ENCODE results near the gene LDLRAP1.
A peak's percentile ranks its signal among the peaks of the same experiment; 100 is the strongest.
"Not testable (repeated sequence)": the region's sequence is repeated elsewhere in the genome, so short reads cannot be mapped to it uniquely, and the experiment has no call there.

The LDLRAP1 gene

DNA sequence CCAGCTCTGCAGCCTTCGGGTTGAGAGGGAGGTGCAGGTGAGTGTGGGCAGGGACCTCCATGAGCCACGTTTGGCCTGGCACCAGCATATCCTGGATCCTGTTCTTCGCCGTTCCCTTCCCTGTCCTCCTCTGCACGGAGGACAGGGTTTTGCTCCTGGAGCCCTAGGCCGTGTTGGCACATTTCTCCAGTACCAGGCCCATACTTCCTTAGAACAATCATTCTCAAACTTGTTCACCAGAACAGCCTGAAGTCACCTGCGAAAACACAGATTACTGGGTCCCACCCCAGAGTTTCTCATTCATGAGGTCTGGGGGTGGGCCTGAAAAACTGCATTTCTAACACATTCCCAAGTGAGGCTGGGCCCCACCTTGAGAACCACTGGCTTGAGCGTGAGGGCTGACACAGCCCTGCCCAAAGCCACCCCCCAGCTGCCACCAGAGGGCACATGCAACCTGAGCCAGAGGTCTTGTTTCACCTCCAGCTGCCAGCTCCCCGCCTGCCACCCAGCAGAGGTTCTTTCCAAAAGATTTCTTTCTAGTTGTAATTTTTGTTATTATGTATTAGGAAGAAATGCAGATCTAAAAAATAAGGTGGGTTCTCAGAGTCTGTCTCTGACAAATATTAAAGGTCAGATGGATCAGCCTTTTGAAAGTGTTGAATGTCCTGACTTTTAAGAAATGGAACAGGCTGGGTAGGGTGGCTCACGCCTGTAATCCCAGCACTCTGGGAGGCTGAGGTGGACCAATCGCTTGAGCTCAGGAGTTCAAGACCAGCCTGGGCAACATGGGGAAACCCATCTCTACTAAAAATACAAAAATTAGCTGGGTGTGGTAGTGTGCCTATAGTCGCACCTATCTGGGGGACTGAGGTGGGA is 39.6 kb upstream of the LDLRAP1 start:
- DNase-seq (ENCODE audit: extremely low read depth, insufficient read length): peak; percentile 26
- Histone ChIP-seq H3K36me3 (ENCODE audit: control insufficient read depth, insufficient read depth, low read length) (peaks cover 2% of the 10 kb centered on the region), H3K27me3 (replicated peaks; ENCODE audit: control insufficient read depth, insufficient read depth, low read length) (no peaks in the 10 kb centered on the region), H3K4me3 (replicated peaks; ENCODE audit: low read depth, low read length) (no peak overlapping the region)
- TF ChIP-seq, protein P1, sequence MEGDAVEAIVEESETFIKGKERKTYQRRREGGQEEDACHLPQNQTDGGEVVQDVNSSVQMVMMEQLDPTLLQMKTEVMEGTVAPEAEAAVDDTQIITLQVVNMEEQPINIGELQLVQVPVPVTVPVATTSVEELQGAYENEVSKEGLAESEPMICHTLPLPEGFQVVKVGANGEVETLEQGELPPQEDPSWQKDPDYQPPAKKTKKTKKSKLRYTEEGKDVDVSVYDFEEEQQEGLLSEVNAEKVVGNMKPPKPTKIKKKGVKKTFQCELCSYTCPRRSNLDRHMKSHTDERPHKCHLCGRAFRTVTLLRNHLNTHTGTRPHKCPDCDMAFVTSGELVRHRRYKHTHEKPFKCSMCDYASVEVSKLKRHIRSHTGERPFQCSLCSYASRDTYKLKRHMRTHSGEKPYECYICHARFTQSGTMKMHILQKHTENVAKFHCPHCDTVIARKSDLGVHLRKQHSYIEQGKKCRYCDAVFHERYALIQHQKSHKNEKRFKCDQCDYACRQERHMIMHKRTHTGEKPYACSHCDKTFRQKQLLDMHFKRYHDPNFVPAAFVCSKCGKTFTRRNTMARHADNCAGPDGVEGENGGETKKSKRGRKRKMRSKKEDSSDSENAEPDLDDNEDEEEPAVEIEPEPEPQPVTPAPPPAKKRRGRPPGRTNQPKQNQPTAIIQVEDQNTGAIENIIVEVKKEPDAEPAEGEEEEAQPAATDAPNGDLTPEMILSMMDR (IDR thresholded peaks at IDR 0.05; ENCODE audit: insufficient read depth, low read length, poor library complexity, severe bottlenecking): peak; percentile 79

DNA sequence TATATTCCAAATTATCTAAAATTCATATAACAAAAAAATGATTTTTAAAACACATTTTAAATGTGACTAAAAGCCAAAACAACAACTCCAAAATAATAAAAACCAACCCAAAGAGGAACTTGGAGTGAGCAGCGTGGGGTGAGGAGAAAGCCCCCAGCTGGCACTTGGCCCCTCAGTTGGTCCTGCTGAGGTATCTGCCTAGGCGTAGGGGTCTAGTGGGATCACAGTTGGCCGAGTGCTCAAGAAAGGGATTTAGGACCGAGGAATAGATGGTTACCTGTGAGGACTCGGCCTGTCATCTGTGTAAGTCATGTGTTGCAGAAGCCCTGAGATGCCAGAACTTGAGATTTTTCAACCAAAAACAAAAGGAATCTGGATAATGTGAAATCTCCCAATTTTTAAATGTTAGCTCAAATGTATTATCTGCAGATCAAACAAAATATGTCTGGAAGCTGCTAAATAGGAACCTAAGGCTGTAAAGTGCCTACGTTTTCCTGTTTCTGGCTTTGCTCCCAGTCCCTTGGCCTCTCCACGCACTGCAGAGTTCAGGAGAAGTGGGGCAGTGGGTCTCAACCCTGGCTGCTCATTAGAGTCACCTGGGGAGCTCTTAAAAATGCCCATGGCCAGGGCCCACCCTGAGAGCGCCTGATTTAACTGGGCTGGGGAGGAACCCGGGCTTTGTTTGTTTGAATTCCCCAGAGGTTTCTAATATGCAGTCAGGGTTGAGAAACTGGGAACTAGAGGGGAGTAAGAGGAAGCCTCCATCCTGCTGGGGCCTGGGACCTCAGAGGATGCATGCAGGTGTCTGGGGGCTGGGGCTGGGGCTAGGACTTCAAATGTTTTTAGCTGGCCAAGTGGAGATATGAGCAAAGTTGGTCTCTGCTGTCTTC is 38.5 kb upstream of the LDLRAP1 start:
- TF ChIP-seq, protein P1 (IDR thresholded peaks at IDR 0.05; ENCODE audit: insufficient read depth, low read length, poor library complexity, severe bottlenecking): no peak
- no peaks in the 10 kb centered on the region for H3K27me3 ChIP-seq (replicated peaks; ENCODE audit: control insufficient read depth, insufficient read depth, low read length)

GRCh38 chr1:25505656-25506385 is 37.6 kb upstream of the LDLRAP1 start:
- TF ChIP-seq, protein P1 (IDR thresholded peaks at IDR 0.05; ENCODE audit: insufficient read depth, low read length, poor library complexity, severe bottlenecking): no peak
- Histone ChIP-seq H3K4me3 (replicated peaks; ENCODE audit: low read depth, low read length) (no peak overlapping the region), H3K27me3 (replicated peaks; ENCODE audit: control insufficient read depth, insufficient read depth, low read length) (no peaks in the 10 kb centered on the region), H3K36me3 (ENCODE audit: control insufficient read depth, insufficient read depth, low read length) (no peaks in the 10 kb centered on the region)
- no peak for DNase-seq (ENCODE audit: extremely low read depth, insufficient read length)

More for the DNA sequence above, 38.5 kb upstream of the LDLRAP1 start:
- Histone ChIP-seq H3K36me3 (ENCODE audit: control insufficient read depth, insufficient read depth, low read length) (peaks cover 2% of the 10 kb centered on the region; the same call in 1 of the 2 replicates), H3K4me3 (replicated peaks; ENCODE audit: low read depth, low read length) (no peak overlapping the region)
- no peak for DNase-seq (ENCODE audit: extremely low read depth, insufficient read length)

GRCh38 chr1:25506566-25507463 is 36.6 kb upstream of the LDLRAP1 start:
- not testable (repeated sequence) for H3K36me3 ChIP-seq (ENCODE audit: control insufficient read depth, insufficient read depth, low read length); H3K4me3 ChIP-seq (replicated peaks; ENCODE audit: low read depth, low read length); DNase-seq (ENCODE audit: extremely low read depth, insufficient read length); H3K27me3 ChIP-seq (replicated peaks; ENCODE audit: control insufficient read depth, insufficient read depth, low read length)

GRCh38 chr1:25513666-25514065 is 29.7 kb upstream of the LDLRAP1 start:
- H3K36me3 ChIP-seq (ENCODE audit: control insufficient read depth, insufficient read depth, low read length): no peaks in the 10 kb centered on the region
- DNase-seq (ENCODE audit: extremely low read depth, insufficient read length): no peak
- no peak overlapping the region for H3K4me3 ChIP-seq (replicated peaks; ENCODE audit: low read depth, low read length)
- no peaks in the 10 kb centered on the region; the same call in 1 of the 2 replicates for H3K27me3 ChIP-seq (replicated peaks; ENCODE audit: control insufficient read depth, insufficient read depth, low read length)
- TF ChIP-seq, protein P1 (IDR thresholded peaks at IDR 0.05; ENCODE audit: insufficient read depth, low read length, poor library complexity, severe bottlenecking): no peak
